T47D (cell line): Measurements from ENCODE around the gene CHRDL2.

Experiments used
- DNase-seq, 2 experiments: peaks; one replicate each; pipeline versions ENCODE4 v3.0.0 to v3.0.0-alpha.2; 2011 to 2012; ENCODE audit warnings: low read depth in 1 of 2, low spot score in 1 of 2
- JUND ChIP-seq: IDR thresholded peaks from 2 replicates; pipeline ENCODE4 v1.6.1; 2012; ENCODE audit warnings: low read depth
- in situ Hi-C: cut with HindIII; loops from 2 replicates; pipeline ENCODE4 v1.10.0; 2016; ENCODE audit warnings: low sequenced_read_pairs, low pct_unique_long_range_greater_than_20kb

The CHRDL2 gene

GRCh38 chr11:74683941-74684481, 47.2 kb downstream of the CHRDL2 start:
- DNase-seq = no peak
- in situ Hi-C loops = no loop called here
- no peak for TF ChIP-seq JUND

- no peak for TF ChIP-seq JUND
- in situ Hi-C loops = no loop called here
- no peak for DNase-seq
Observed at GRCh38 chr11:74683279-74683871, 47.9 kb downstream of the CHRDL2 start.

DNA sequence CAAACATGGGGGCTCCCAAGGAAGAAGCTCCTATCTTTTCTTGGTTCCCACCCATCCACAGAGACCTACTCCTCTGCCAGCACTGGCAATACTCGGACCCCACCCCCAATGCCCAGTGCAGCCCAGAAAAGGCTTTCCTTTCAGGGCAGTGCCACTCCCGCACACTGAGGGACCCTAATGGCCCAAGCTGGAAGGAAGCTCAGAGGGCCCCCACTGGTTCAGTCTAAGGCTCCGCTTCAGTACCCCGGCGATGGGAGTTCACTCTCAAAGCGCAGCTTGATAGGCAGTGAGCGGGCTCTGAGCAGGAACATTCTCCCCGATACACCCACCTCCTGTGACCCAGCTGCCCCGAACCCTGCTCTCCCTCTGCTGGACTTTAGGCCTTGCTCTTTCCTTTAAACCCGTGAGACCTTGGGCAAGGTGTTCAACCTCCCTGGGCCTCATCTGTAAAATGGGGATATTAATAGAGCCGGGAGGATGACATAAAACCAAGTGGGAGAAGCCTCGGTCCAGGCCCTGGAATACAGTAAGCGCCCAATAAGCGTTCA, 48.4 kb downstream of the CHRDL2 start:
- in situ Hi-C loops = no loop called here
- no peak for TF ChIP-seq JUND
- no peak for DNase-seq

GRCh38 chr11:74681686-74682651, 49.3 kb downstream of the CHRDL2 start:
- in situ Hi-C loops = no loop called here
- DNase-seq = peak in 1 of 2 experiments; percentile 44
- TF ChIP-seq JUND = no peak

GRCh38 chr11:74680703-74681531, 50.3 kb downstream of the CHRDL2 start:
- in situ Hi-C loops = no loop called here
- no peak for TF ChIP-seq JUND
- no peak for DNase-seq

- TF ChIP-seq JUND = no peak
- in situ Hi-C loops = no loop called here
- no peak for DNase-seq
Observed at GRCh38 chr11:74680035-74680671, 51.1 kb downstream of the CHRDL2 start.

- DNase-seq = no peak
- no peak for TF ChIP-seq JUND
- in situ Hi-C loops = no loop called here
Observed at GRCh38 chr11:74679513-74679865, 51.7 kb downstream of the CHRDL2 start.

DNA sequence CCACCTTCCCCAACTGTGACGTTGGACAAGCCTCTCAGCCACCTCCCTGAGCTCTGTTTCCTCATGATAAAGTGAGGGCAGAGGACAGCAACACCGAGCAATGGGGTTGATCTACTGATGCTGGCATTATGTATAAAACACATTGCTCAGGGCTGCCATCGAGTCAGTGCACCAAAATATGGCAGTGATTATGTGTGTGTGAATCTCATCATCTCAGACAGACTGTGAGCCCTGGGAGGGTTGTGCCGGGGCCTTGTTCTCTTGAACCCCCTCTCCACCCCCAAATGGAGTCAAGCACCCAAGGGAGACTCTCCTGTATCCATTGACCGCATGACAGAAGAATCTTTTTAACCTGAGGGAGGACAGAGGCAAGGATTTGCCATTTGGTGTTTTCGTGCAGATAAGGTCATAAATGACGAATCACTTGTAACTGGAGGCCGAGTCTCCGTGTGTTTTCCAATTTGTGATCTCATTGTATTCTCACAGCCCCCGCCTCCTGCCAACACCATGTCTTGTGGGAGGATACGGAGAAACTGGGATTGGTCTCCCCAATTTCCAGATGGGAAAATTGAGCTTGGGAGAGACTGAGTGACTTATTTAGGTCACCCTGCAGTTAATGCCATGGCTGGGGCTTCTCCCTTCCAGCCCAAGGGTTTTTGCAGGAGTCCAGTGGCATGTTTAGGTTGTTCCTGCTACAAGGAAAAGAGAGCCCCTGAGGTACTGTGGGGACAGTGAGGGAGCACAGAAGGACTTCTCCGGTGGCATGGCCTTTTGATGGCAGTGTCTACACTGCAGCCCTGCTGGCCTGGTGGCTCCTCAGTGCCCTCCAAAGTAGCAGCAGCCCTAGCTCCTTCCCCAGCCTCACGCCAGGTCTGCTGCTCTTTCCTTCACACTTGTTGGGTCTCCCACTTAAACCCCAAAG, 52.4 kb downstream of the CHRDL2 start:
- no peak for TF ChIP-seq JUND
- no peak for DNase-seq
- in situ Hi-C loops = no loop called here

DNA sequence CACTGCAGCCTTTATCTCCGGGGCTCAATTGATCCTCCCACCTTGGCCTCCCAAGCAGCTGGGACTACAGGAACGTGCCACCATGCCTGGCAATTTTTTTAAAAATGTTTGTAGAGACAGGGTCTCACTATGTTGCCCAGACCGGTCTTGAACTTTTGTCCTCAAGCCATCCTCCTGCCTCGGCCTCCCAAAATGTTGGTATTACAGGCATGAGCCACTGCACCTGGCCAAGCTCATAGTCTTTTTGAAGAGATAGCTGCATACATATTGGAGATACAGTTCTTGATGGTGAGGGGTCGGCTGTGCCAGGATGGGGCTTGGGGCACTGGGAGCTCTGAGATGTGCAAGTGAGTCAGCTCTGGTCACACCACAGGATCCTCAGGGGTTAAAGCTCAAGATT, 53.2 kb downstream of the CHRDL2 start:
- in situ Hi-C loops = no loop called here
- DNase-seq = no peak
- no peak for TF ChIP-seq JUND

DNA sequence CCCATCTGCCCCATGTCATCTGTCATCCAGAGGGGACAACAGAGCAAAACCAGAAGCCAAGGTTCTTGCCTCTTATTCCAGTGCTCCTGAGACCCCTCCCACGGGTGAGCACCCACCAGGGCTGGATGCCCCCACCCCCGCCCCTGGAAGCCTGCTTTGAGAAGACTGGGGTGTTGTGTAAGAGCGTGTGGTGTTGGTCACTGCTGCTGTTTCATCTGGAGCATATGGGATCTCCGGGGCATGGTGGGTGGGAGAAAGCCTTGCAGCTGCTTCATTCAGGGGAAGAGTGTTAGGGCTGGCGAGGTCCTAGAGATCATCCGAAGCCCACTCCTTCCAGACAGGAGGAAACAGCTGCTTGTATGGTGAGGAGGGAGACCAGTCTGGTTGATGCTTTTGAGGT, 54.1 kb downstream of the CHRDL2 start:
- no peak for TF ChIP-seq JUND
- no peak for DNase-seq
- in situ Hi-C loops = no loop called here

- in situ Hi-C loops = no loop called here
- no peak for TF ChIP-seq JUND
- no peak for DNase-seq
Observed at GRCh38 chr11:74676596-74676995, 54.6 kb downstream of the CHRDL2 start.
